ENCODE data around the gene CLDN17.

The CLDN17 gene

DNA sequence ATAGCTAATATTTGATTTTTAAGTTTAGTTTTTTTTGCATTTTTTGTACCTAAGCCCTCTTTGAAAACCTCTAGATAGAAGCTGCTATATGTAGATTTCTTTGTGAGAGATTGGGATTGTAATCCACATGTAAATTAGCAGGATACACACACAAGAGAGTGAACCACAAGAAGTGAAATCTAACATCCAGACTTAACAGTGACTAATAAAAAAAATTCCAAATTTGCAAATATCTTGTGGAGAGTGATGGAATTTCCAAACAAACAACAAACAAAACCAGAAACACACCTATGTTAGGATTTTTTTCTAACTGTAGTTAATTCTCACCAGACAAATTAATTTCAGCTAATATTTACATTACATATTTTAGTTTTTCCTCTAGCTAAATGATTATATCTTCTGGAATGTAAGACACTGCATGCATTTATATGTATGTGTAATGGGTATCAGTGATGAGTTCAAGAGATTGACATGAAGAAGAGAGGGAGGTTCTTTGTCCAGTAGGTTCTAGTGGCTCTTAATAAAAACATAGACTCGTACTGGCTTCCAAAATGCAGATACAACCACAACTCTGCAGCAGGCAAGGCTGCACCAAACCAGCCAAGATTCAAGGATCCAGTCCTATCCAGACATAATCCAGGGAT lies 12.8 kb downstream of the CLDN17 start:
- Histone ChIP-seq H3K4me1 (ENCODE audit: insufficient read depth, poor library complexity, severe bottlenecking) (peaks cover 30% of the 10 kb centered on the region), H3K9me3 (ENCODE audit: severe bottlenecking) (no peaks in the 10 kb centered on the region), H3K27me3 (ENCODE audit: insufficient read depth, poor library complexity, severe bottlenecking) (no peaks in the 10 kb centered on the region), H3K36me3 (ENCODE audit: low read depth) (no peaks in the 10 kb centered on the region), H3K4me3 (ENCODE audit: severe bottlenecking) (no peak overlapping the region), H3K27ac (ENCODE audit: poor library complexity, severe bottlenecking) (peak overlapping the region; percentile 73)
- TF ChIP-seq, protein P1, sequence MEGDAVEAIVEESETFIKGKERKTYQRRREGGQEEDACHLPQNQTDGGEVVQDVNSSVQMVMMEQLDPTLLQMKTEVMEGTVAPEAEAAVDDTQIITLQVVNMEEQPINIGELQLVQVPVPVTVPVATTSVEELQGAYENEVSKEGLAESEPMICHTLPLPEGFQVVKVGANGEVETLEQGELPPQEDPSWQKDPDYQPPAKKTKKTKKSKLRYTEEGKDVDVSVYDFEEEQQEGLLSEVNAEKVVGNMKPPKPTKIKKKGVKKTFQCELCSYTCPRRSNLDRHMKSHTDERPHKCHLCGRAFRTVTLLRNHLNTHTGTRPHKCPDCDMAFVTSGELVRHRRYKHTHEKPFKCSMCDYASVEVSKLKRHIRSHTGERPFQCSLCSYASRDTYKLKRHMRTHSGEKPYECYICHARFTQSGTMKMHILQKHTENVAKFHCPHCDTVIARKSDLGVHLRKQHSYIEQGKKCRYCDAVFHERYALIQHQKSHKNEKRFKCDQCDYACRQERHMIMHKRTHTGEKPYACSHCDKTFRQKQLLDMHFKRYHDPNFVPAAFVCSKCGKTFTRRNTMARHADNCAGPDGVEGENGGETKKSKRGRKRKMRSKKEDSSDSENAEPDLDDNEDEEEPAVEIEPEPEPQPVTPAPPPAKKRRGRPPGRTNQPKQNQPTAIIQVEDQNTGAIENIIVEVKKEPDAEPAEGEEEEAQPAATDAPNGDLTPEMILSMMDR (IDR thresholded peaks at IDR 0.05; ENCODE audit: poor library complexity, severe bottlenecking): no peak
- DNase-seq (ENCODE audit: low spot score) (no peak), ATAC-seq (ENCODE audit: low read depth) (peak; percentile 84)

DNA sequence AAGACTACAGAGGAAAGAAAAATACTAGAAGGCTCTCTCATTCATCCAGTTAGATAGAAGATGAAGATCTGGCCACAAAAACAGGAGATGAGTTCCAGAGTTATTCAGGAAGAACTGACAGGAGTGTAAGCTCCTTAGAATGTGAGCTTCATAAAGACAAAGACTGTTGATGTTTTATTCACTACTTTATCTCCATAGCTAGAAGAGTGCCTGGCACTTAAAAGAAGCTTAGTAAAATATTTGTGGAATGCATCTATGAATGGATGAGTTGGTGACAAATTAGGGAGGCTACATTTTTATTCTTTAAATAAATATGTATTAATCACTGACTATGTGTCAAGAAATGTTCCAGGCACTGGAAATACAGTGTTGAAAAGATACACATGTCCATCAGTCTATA lies 13.8 kb downstream of the CLDN17 start:
- DNase-seq (ENCODE audit: low spot score) (no peak), ATAC-seq (ENCODE audit: low read depth) (peak; percentile 70; the same call in 2 of the 3 replicates)
- no peaks in the 10 kb centered on the region for H3K9me3 ChIP-seq (ENCODE audit: severe bottlenecking)
- TF ChIP-seq, protein P1 (IDR thresholded peaks at IDR 0.05; ENCODE audit: poor library complexity, severe bottlenecking): no peak
- no peaks in the 10 kb centered on the region for H3K36me3 ChIP-seq (ENCODE audit: low read depth)
- peak overlapping the region; percentile 73 for H3K27ac ChIP-seq (ENCODE audit: poor library complexity, severe bottlenecking)
- H3K27me3 ChIP-seq (ENCODE audit: insufficient read depth, poor library complexity, severe bottlenecking): no peaks in the 10 kb centered on the region
- H3K4me3 ChIP-seq (ENCODE audit: severe bottlenecking): no peak overlapping the region
- H3K4me1 ChIP-seq (ENCODE audit: insufficient read depth, poor library complexity, severe bottlenecking): peaks cover 40% of the 10 kb centered on the region

DNA sequence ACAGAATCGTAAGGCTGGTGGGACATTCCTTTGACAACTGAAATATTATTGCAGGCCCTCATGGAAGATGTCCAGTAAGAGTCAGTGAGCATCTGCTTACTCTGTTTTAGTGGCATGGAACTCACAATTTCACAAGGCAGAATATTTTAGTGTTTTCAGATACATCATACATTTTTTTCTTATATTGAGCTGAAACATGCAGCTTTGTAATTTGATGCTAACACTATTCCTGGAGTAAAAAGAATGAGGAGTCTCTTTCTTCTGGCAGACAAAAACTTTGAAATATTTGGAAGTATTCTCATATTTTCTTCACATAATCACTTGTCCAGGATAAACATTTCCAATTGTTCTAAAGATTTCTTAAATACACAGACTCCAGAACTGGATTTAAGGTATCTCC lies 17.7 kb downstream of the CLDN17 start:
- H3K4me3 ChIP-seq (ENCODE audit: severe bottlenecking): no peak overlapping the region
- TF ChIP-seq, protein P1 (IDR thresholded peaks at IDR 0.05; ENCODE audit: poor library complexity, severe bottlenecking): no peak
- no peak for DNase-seq (ENCODE audit: low spot score)
- H3K36me3 ChIP-seq (ENCODE audit: low read depth): no peaks in the 10 kb centered on the region
- H3K27me3 ChIP-seq (ENCODE audit: insufficient read depth, poor library complexity, severe bottlenecking): no peaks in the 10 kb centered on the region
- no peak for ATAC-seq (ENCODE audit: low read depth)
- H3K27ac ChIP-seq (ENCODE audit: poor library complexity, severe bottlenecking): peak overlapping the region; percentile 100
- no peaks in the 10 kb centered on the region for H3K9me3 ChIP-seq (ENCODE audit: severe bottlenecking)
- peaks cover 61% of the 10 kb centered on the region for H3K4me1 ChIP-seq (ENCODE audit: insufficient read depth, poor library complexity, severe bottlenecking)

GRCh38 chr21:30146558-30147282 lies 19.9 kb downstream of the CLDN17 start:
- Histone ChIP-seq H3K36me3 (ENCODE audit: low read depth) (no peaks in the 10 kb centered on the region), H3K4me1 (ENCODE audit: insufficient read depth, poor library complexity, severe bottlenecking) (peaks cover 46% of the 10 kb centered on the region), H3K9me3 (ENCODE audit: severe bottlenecking) (no peaks in the 10 kb centered on the region), H3K4me3 (ENCODE audit: severe bottlenecking) (no peak overlapping the region), H3K27ac (ENCODE audit: poor library complexity, severe bottlenecking) (peak overlapping the region; percentile 100), H3K27me3 (ENCODE audit: insufficient read depth, poor library complexity, severe bottlenecking) (no peaks in the 10 kb centered on the region)
- ATAC-seq (ENCODE audit: low read depth) (peak; percentile 96), DNase-seq (ENCODE audit: low spot score) (peak; percentile 89)
- TF ChIP-seq, protein P1 (IDR thresholded peaks at IDR 0.05; ENCODE audit: poor library complexity, severe bottlenecking): no peak

DNA sequence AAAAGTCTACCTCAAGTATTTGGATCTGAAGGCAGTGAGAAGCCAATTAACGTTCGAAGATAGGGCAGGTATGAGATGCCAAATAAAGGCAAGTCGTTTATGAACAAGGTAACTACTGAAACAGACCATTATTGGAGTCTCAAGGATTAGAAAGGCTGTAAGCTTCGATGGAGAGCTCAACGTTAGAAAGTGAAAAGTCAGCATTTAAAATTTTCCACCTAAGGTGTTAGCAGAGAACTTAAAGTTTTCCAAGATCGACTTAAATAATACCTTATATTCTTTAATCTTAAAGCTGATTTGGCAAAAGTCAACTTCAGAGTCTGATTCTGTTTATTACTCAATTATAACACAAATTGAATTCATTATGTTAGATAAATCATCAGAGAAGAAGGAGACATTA lies 28.1 kb downstream of the CLDN17 start:
- Histone ChIP-seq H3K9me3 (ENCODE audit: severe bottlenecking) (no peaks in the 10 kb centered on the region), H3K27me3 (ENCODE audit: insufficient read depth, poor library complexity, severe bottlenecking) (no peaks in the 10 kb centered on the region), H3K27ac (ENCODE audit: poor library complexity, severe bottlenecking) (no peak overlapping the region), H3K36me3 (ENCODE audit: low read depth) (no peaks in the 10 kb centered on the region), H3K4me3 (ENCODE audit: severe bottlenecking) (no peak overlapping the region), H3K4me1 (ENCODE audit: insufficient read depth, poor library complexity, severe bottlenecking) (no peaks in the 10 kb centered on the region)
- DNase-seq (ENCODE audit: low spot score): no peak
- ATAC-seq (ENCODE audit: low read depth): no peak
- TF ChIP-seq, protein P1 (IDR thresholded peaks at IDR 0.05; ENCODE audit: poor library complexity, severe bottlenecking): no peak

Measured in RWPE2 (cell line).